IPS-11a (cell line): Measurements from ENCODE around the gene BROX.
"Not testable (repeated sequence)": the region's sequence is repeated elsewhere in the genome, so short reads cannot be mapped to it uniquely, and the experiment has no call there.

Experiments
- H3K4me3 ChIP-seq: one replicate; pipeline ENCODE4 v1.5.1; 2013; ENCODE audit warnings: low read depth, low read length, control low read depth

BROX gene, protein sequence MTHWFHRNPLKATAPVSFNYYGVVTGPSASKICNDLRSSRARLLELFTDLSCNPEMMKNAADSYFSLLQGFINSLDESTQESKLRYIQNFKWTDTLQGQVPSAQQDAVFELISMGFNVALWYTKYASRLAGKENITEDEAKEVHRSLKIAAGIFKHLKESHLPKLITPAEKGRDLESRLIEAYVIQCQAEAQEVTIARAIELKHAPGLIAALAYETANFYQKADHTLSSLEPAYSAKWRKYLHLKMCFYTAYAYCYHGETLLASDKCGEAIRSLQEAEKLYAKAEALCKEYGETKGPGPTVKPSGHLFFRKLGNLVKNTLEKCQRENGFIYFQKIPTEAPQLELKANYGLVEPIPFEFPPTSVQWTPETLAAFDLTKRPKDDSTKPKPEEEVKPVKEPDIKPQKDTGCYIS

DNA sequence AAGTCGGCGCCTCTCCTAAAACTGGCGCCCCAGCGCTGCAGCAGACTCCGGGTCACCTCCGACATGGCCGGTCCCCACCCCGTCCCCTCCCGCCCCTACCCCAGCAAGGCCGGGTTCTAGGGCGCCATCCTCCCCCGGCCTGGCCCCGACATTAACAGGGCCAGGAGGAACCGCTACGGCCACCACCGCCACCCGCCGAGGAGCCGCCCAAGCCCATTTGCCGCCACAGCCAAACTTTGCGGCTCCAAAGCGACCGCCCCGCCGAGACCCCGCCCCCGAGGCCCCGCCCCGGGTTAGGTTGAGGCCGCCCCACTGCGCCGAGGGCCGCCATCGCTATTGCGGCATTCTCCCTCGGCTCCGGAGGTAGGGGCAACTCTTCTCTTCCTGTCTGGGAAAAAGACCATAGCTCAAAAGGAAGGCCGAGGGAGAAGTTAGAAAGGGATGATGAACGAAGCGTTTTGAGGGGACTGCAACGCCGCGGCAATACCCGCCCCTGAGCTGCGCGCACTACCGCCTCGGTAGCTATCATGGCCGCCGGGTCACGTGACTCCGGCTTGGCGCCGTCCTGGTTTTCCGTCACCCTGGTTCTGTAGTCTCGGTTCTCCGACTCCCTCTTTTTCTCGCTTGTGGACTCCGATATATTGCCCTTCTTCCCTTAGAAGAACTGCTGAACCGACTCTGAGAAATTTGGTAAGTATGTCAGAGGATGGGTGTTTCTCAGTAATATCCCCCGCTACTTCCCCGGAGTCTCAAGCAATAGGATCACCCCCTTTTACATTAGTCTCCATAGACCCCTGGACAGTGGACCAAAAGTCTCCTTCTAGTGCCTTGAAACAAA is at the start of gene BROX, which contains the start of gene AIDA:
BROX (plus strand) TSS at position 312 of the 838 bp plus-strand sequence. CDS start 3,136 bp downstream, outside the sequence.
AIDA (minus strand) TSS at position 239 of the 838 bp plus-strand sequence; CDS start at position 65, 174 bp downstream.
- peak within 1 kb of the TSS; percentile 93 for H3K4me3 ChIP-seq

DNA sequence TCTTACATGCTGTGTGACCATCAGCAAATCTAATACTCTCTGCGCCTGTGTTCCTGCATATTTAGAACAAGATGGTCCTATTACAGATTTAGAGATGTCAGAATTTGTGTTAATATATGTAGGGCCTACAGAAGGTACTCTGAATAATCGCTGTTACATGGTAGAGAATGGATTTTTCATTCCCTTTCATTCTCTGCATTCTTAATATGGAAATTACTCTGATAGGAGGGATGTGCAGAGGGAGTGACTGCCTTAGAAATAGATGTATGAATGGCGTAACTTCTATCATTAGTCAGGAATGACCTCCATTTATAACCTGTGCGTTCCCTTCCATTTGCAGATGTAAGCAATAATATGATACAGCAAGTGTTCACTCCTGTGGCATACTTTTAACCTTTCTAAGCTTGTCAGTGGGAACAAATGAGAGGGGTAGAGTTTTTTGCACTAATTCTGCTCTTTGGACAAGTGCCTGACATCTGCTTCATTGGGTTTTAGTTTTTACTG is 48.9 kb upstream of the BROX start:
- H3K4me3 ChIP-seq = no peak overlapping the region

DNA sequence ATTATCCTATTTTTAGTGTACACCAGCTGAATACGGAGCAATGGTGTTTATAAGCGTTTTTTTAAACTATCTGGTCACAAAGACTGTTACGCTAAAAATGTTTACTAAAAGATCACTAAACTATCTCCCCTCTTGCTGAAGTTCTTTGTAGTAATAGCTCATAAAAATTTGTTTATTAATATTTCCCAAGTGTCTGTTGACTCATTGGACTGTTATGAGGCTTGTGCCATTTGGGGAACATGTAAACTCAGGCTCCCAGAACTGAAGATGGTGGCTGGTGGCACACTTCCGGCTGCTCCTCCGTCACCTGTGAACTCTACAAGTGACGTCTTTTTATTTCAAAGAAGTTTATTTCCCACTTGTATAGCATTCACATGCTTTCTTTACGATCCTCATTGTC is 46.4 kb upstream of the BROX start:
- no peak overlapping the region for H3K4me3 ChIP-seq

DNA sequence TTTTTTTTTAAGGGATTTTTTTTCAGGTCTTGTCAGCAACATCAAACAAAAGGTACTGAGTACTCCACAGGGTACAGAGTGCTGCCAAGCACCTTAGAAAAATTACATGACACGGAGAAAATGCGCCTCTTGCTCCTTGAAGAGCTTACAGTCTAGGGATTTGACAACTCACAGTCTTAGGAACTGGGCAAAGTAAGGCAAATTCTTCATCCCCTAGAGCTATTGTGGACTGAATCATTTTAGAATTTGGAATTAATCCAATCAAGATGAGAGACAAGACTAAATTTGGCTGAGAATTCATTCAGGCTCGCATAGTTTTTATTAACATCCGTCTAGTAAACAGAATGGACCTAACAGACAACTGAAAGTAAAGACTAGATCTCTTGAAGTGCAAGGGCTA is 44.2 kb upstream of the BROX start:
- not testable (repeated sequence) for H3K4me3 ChIP-seq

DNA sequence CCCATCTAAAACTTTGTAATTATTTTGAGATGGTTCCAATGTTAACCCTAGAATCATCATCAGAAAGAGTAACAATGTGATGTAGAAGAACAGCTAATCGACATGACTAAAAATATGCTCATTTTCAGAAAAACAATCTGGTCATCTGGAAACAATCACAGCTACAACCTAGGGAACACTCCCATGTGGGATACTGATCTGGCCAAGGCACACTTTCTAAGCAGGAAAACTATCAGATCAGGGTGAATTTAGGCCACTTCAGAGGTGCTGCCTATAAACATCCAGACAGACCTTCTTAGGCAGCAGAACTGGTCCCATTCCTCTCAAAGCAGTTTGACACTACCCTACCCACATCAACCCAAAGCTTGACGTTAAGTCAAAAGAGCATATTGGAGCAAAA is 43.3 kb upstream of the BROX start:
- not testable (repeated sequence) for H3K4me3 ChIP-seq

DNA sequence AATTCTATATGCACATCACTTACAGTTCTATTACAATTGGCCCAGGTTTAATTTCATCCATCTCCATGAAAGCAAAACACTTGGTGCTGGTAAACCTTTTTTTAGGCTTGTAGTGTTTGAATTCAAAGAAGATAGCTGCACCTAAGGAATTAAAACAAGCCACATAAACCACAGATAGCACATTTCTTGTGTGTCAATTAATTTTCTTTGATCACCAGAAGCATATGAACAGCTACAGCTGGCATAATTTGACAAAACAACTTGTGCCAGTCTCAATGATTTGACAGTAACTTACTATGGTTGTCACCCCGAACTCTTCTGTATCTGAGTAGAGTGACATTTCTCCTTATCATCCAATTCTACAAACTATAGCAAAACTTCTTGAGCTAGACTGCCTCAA is 42.3 kb upstream of the BROX start:
- no peak overlapping the region for H3K4me3 ChIP-seq

DNA sequence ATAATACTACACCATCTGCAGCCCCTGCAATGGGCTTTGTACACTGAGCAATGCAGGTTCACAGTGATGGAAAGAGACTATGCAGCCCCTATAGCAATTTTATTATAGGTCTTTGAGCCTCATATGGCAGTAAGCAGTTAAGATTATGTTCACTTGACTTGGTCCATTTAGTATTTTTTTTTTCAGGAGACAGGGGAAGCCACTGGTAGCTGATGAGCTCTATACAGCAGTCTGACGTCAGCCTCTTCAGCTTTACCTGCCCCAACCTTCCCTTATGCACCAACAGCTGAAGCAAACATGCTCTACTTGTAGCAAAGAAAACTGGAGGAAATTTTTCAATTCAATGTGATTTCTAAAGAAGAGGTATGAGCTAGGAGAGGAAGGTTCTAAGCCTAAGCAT is 32.3 kb upstream of the BROX start:
- no peak overlapping the region for H3K4me3 ChIP-seq

DNA sequence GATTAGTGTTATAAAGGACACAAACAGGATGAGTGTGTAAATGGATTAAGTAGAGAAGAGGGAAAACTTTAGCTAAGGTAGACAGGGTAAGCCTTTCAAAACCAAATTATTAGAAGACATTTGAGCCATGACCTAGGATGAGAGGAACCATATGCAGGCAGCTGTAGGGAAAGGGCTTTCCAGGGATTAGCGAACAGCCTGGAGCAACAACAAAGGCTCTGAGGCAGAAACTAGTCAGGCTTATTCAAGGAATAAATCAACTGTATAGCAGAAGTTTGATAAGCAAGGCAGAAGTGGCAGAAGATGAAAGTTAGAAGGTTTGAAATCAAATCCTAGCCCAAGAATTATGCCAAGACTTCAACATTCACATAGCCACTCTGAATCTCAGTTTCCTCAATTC is 21.3 kb upstream of the BROX start:
- H3K4me3 ChIP-seq = no peak overlapping the region

DNA sequence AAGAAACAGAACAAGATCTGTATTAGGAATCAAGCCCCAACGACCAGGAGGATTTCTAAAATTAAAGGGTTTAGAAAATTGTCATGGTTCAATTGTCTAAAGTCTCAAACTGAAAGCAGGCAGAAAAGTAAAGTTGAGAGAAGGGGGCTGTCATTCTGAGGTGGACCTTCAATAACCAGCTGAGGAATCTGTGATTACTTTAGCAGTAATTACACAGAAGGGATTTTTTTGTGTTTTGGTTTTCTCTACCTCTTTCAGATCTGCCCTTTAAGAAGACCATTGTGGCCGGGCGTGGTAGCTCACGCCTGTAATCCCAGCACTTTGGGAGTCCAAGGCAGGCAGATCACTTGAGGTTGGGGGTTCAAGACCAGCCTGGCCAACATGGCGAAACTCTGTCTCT is 17.4 kb upstream of the BROX start:
- no peak overlapping the region for H3K4me3 ChIP-seq

DNA sequence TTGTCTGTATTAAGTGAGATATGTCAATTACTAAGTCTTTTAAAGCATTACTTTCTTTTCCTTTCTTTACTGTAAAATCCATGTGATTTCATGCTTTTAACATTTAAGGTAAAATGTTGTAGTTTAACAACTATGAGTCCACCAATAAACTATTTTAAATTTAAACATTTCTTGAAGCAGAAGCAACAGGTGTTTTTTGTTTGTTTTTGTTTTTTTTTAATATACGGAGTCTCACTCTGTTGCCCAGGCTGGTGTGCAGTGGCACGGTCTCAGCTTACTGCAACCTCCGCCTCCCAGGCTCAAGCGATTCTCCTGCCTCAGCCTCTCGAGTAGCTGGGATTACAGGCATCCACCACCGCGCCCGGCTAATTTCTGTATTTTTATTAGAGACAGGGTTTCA is 15.6 kb upstream of the BROX start:
- no peak overlapping the region for H3K4me3 ChIP-seq

DNA sequence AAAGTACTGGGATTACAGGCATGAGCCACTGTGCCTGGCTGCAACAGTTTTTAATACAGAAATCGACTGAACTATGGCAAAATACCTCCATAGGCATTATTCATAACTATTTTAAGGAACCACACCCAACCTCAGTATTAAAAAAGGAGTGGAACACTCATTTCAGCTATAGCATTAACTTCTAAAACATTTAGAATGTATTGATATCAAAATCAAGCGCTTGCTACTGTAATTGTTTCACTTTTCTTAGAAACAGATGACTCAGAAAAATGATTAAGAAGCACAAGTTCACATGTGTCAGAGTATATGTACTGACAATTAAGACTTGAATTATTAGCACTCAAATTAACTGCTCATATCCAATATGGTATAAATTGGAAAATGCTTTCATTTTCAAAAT is 15.2 kb upstream of the BROX start:
- H3K4me3 ChIP-seq = no peak overlapping the region

DNA sequence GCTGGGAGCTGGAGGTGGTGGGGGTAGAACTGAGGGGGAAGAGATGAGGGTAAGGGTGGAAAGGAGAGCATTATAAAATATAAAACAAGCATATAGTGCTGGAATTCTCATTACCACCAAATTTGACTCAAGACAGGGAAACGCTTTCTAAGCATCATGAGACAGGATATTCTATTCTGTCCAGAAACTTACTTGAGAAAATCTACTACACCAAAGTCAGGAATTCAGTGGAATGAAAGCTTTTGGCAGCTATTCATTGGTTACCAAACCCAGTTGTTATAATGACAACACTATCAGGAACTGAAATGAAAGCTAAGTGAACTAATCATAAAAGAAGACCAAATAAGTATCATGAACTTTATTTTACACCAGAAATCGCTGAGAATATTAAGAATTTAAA is 14.5 kb upstream of the BROX start:
- H3K4me3 ChIP-seq = no peak overlapping the region

DNA sequence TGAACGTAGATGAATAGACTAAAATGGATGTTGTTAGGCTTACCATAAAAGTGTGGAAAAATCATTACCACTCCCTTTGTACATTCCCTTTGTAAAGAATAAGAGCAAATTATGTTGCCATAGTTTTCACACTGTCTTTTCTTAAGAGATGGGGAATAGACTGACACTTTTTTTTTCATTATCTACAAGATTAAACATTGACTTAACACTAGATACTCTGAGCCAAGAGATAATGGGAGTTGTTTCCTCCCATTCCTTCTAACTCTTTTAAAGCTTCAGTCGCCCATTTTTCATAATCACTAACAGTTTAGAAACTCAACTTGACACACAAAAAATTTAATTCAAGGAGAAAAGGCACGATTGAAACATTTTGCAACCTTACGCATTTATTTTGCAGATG is 10.2 kb upstream of the BROX start:
- H3K4me3 ChIP-seq = no peak overlapping the region

DNA sequence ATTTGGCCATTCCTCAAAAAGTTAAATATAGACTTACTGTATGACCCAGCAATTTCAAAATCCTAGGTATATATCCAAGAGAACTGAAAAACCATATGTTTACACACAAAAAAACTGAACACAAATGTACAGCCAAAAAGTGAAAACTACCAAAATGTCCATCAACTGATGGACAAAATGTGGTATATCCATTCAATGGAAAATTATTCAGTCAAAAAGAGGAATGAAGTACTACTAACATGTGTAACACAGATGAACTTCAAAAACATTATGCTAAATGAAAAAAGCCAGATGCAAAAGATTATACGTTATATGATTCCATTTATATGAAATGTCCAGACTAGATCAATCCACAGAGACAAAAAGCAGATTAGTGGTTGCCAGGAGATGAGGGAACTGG is 8.1 kb upstream of the BROX start:
- H3K4me3 ChIP-seq = no peak overlapping the region

DNA sequence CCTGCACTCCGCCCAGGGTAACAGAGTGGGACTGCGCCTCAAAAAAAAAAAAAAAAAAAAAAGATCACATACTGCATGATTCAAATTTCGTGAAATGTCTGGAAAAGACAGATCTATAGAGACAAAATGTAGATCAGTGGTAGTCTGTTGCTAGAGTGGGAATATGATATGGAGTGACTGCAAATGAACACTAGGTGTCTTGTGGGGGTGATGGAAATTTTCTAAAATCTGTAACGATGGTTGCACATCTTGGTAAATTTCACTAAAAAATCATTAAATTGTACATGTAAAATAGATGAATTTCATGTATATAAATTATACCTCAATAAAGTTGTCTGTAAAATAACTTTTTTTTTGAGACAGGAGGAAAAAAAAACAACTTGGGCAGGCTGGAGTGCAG is 5.5 kb upstream of the BROX start:
- no peak overlapping the region for H3K4me3 ChIP-seq

DNA sequence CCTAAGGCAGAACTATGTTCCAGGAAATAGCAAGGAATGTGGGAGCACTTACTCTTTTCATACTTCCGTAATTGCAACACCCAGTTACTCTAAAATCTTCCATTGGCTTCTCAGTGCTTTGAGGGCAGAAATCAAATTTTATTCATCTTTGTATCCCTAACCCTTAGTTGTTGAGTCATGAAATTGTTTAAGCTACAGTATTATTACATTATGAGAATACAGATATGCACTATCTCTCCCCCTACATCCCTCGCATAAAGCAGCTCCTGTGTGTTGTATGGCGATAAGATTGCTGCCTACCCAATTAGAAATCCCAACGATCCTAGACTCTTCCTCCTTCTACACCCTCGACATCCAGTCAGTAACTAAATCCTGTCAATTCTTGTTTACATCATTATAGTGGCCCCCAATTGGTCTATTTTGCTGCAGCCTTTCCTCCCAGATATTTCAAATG is 2.6 kb upstream of the BROX start:
- H3K4me3 ChIP-seq = no peak overlapping the region

DNA sequence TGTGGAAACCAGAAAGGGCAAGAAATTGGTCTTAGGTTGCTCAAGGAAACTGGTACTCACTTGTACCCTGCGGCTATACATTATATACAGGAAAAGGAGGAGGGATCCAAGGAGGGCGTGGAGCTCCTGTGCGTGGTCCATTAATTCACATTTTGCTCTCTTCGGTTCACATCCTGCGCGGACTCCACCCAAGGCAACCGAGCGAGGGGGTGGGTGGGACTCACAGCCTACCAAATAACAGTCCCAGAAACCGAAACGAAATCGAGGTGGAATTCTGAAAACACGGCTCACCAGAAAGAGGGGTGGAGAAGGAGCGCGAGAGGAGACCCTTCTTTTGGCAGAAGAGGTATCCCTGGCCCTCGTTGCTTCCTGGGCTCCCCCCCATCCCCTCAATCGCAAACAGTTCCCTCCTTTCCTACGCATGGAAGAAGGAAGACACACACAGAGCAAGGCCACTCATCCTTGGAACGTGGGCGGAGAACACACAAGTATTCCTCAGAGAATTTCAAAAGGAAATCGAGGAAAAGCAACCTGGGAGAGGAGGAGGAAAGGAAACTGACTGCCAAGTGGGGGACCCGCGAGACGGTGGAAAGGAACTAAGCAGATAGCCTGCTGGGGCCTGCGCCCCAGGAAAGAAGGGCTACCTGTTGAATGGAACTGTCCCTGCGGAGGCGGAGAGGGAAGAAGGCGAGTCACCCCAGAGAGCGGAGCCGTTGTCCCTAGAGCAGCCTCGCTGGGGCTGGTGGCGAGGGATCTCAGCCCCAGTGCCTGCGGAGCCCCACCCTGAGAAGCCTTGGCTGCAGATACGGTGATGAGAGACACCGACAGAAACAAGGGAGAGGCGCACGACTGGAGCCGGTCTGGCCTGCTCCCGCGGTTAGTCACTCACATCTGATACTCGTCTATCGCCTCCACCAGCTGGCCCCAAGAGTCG is 778 bp upstream of the BROX start:
- H3K4me3 ChIP-seq = peak overlapping the region; percentile 74

DNA sequence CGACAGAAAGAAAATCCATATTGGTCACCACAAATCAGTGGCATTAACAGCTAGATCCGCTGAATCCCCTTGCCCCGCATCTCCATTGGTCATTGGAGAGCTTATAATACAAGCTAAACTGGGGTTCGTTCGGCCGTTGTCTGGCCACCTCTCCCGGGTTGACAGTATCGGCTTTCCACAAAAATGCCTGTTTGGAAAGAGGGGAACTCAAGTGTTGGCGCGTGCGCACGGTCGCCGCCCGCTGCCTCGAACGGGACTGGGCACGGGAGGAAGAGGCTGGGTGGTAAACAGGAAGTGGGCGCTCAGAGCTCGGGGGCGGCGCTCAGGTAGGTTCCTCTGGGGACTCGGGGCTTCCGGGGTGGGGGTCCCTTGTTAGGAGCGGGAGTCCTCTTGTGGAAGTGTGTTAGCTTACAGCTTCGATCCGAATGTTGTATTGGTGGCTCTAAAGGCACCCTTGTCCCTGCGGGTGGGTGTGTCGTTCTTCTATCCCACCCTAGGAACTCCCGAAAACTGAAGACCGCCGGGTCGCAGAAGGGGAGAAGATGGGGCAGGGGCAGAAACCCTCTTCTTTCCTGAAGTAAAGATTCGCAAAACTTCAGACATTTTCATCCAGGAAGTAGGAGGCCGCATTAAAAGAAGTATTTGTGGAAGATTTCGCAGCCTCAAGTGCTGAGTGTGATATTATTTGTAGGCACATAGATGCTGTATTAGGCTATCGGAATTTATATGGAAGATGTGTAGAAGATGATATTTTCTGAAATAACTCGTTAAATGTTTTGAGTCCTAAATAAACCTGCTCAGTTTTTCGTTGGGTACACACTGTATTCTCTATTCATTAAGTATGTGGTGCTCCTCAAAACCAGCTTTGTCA is 962 bp downstream of the BROX start:
- peak overlapping the region; percentile 93 for H3K4me3 ChIP-seq

DNA sequence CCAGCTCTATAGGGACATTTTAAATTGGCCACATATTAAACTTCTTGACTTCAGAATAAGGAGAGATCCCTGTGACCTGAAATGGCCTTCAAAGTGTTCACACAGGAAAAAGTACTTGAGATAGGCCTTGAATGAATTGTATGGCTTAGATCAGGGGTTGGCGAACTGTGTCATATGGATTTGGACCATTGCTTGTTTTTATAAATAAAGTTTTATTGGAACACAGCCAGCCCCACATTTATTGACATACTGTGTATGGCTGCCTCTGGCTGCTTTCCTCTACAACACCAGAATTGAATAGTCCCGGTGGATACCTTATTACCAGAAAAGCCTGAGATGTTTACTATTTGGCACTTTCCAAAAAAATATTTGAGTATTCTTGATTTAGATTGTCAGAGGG is 4.0 kb downstream of the BROX start:
- no peak overlapping the region for H3K4me3 ChIP-seq

DNA sequence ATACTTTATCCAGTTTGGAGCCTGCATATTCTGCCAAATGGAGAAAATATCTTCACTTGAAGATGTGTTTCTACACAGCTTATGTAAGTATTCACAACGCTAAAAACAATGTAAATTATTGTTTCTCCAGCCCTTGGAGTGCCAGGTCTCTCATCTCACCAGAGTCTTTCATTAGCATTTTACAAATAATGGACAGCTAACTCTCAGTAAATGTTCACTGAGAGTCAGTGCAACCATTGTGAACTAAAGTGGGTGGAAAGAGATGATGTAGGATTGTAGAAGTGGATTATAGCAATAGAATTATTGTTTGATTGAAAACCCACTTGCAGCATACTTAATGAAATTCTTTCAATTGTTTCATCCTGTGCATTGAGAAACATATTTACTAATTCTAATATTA is 16.4 kb downstream of the BROX start:
- H3K4me3 ChIP-seq = no peak overlapping the region
